AG04450 (cell line): ENCODE data around the gene ORM1. TPM values are rescaled to one million over a fixed set of nuclear protein-coding genes. Genes with fewer than 3 reads are reported as not detected.

ENCODE experiments used
- CTCF ChIA-PET: fragments of 300-600, 350-600 bp; formaldehyde crosslinking; extraction: SDS; loops from one replicate; lab custom pipeline; 2022; ENCODE audit warnings: antibody characterized with exemption, inconsistent platforms; lab: Charles Lee
- POLR2A ChIA-PET: fragments of 350-600 bp; formaldehyde crosslinking; extraction: SDS; loops from one replicate; lab custom pipeline; 2021; ENCODE audit warnings: antibody characterized with exemption, inconsistent platforms; lab: Yijun Ruan, JAX
- DNase-seq: peaks from one replicate; pipeline ENCODE4 v3.0.0-alpha.2; 2011; ENCODE audit warnings: low read depth, low spot score
- H3K27ac ChIP-seq: one replicate; pipeline ENCODE4 v1.5.1; 2012; ENCODE audit warnings: low read depth, low read length, control low read depth
- H3K27me3 ChIP-seq: one replicate; pipeline ENCODE4 v1.6.0; 2012; ENCODE audit warnings: low read length; ENCODE audit not compliant: control insufficient read depth, insufficient read depth
- H3K4me3 ChIP-seq: 2 replicates; pipeline ENCODE4 v1.5.1; 2011; ENCODE audit warnings: mild to moderate bottlenecking, low read depth, low read length, control low read depth
- H3K9me3 ChIP-seq: 2 replicates; pipeline ENCODE4 v1.5.1; 2012; ENCODE audit warnings: low read length; ENCODE audit not compliant: control insufficient read depth, insufficient read depth
- polyA plus RNA-seq: library from polyadenylated mRNA; depleted of rRNA; stranded (reverse); fragments of >200 nt; gene quantifications from 2 replicates; pipeline ENCODE4 v1.2.3, GENCODE V29; 2011
- TF ChIP-seq, protein P1 (sequence below): IDR thresholded peaks from 2 replicates; pipeline ENCODE4 v1.5.1; 2011; ENCODE audit warnings: low read depth, low read length, control low read depth, inconsistent platforms

The ORM1 gene
- polyA plus RNA-seq, 1 experiment: 0.17 TPM

DNA sequence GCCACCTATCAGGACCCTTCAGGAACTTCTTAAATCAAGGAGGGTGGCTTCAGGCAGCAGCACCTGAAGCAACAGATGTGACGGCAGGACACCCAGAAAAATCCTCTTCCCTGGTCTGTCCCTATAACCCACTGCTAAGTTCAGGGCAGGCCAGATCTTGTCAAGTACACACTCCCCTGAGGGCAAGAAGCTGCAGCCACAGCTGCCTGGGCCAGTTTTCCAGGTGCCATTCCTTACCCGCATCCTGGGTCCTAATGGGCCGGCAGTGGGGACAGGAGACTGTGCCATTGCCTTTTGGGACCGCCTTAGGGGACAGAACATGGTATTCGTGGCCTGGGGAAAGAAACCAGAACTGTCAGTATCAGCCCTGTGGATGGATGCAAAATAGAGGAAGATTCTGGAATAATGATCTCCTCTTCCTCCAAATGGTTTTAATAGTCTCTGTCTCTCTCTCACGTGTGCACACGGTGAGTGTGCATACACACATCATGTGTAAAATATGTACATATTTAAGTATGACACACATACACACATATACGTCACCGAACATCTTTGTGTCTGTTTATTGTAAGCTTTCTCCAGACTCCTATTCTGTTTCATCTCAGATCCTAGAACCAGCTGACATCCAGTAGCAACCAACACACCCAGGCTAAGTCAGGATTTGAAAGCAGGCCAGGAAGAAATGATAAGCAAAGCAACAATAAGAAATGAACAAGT, 20.7 kb downstream of the ORM1 start:
- TF ChIP-seq, protein P1, sequence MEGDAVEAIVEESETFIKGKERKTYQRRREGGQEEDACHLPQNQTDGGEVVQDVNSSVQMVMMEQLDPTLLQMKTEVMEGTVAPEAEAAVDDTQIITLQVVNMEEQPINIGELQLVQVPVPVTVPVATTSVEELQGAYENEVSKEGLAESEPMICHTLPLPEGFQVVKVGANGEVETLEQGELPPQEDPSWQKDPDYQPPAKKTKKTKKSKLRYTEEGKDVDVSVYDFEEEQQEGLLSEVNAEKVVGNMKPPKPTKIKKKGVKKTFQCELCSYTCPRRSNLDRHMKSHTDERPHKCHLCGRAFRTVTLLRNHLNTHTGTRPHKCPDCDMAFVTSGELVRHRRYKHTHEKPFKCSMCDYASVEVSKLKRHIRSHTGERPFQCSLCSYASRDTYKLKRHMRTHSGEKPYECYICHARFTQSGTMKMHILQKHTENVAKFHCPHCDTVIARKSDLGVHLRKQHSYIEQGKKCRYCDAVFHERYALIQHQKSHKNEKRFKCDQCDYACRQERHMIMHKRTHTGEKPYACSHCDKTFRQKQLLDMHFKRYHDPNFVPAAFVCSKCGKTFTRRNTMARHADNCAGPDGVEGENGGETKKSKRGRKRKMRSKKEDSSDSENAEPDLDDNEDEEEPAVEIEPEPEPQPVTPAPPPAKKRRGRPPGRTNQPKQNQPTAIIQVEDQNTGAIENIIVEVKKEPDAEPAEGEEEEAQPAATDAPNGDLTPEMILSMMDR: no peak
- Histone ChIP-seq H3K4me3 (no peak overlapping the region), H3K27ac (peak overlapping the region; percentile 68), H3K27me3 (no peaks in the 10 kb centered on the region), H3K9me3 (no peaks in the 10 kb centered on the region)
- no peak for DNase-seq
- ChIA-PET CTCF (interaction anchor here (0.6 kb wide), 1 partner anchor 49 kb away, joined by 4 read pairs; no protein-coding TSS in a partner anchor), POLR2A (no interaction called here)

DNA sequence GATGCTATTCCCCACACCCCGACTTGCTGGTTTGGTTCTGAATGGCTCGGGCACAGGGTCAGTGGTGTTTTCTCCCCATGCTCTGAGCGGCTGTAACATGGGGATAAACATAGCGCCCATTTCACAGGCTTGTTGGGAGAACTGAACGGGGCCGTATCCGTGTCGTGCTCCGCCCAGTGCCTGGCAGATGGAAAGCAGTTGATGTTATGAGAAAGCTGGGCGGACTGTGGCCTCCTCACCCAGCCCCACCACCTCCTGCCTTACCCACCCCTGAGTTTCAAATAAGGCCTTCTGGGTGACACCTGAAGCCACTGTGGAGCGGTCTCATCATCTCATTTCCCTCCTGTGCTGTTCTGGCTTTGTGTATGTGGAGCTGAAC, 21.3 kb downstream of the ORM1 start:
- H3K9me3 ChIP-seq: no peaks in the 10 kb centered on the region
- no peak overlapping the region for H3K27ac ChIP-seq
- no peak overlapping the region for H3K4me3 ChIP-seq
- CTCF ChIA-PET: interaction anchor here (0.6 to 1.1 kb wide), 2 partner anchors 50 to 262 kb away, joined by 3 to 4 read pairs; no protein-coding TSS in a partner anchor
- TF ChIP-seq, protein P1: no peak
- no peaks in the 10 kb centered on the region for H3K27me3 ChIP-seq
- no peak for DNase-seq
- POLR2A ChIA-PET: no interaction called here

DNA sequence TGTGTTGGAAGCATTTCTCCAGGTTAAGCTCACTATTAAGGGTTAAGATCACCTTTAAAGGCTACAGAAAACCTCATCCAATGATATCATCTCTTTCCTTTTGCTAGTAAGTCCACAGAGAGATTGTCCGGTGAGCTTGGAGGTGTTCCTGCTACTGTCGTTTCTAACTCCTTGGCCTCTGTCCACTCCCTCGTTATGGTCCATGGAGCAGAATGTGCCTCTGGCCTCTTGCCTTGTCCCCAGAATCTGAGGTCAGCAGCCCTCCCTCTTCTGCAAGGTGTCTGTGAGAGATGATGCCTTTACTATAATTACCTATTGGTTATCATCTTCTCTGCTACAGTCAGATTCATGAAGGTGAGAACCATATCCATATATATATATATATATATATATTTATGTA, 21.8 kb downstream of the ORM1 start:
- ChIA-PET POLR2A (no interaction called here), CTCF (interaction anchor here (1.1 kb wide), 1 partner anchor 262 kb away, joined by 3 read pairs; no protein-coding TSS in a partner anchor)
- H3K27me3 ChIP-seq: no peaks in the 10 kb centered on the region
- H3K9me3 ChIP-seq: no peaks in the 10 kb centered on the region
- TF ChIP-seq, protein P1: no peak
- no peak for DNase-seq
- H3K27ac ChIP-seq: no peak overlapping the region
- H3K4me3 ChIP-seq: no peak overlapping the region

- TF ChIP-seq, protein P1: no peak
- CTCF ChIA-PET: interaction anchor here (0.6 to 0.9 kb wide), 2 partner anchors 60 to 148 kb away, joined by 3 read pairs; no protein-coding TSS in a partner anchor
- Histone ChIP-seq H3K9me3 (no peaks in the 10 kb centered on the region), H3K27me3 (no peaks in the 10 kb centered on the region), H3K27ac (no peak overlapping the region), H3K4me3 (no peak overlapping the region)
- POLR2A ChIA-PET: no interaction called here
- DNase-seq: no peak
Measured at GRCh38 chr9:114345493-114346065, 22.7 kb downstream of the ORM1 start.

- Histone ChIP-seq H3K27ac (no peak overlapping the region), H3K9me3 (no peaks in the 10 kb centered on the region), H3K4me3 (no peak overlapping the region), H3K27me3 (no peaks in the 10 kb centered on the region)
- CTCF ChIA-PET: interaction anchor here (0.6 to 0.9 kb wide), 2 partner anchors 60 to 148 kb away, joined by 3 read pairs; no protein-coding TSS in a partner anchor
- TF ChIP-seq, protein P1: no peak
- DNase-seq: no peak
- POLR2A ChIA-PET: no interaction called here
Measured at GRCh38 chr9:114346146-114346545, 23.2 kb downstream of the ORM1 start.
